LNCaP clone FGC (cell line): ENCODE measurements around the gene RNU6-9.
"Not testable (repeated sequence)": the region's sequence is repeated elsewhere in the genome, so short reads cannot be mapped to it uniquely, and the experiment has no call there.

ENCODE experiments used
- DNase-seq: peaks from one replicate; pipeline ENCODE4 v3.0.0-alpha.2; 2011; ENCODE audit warnings: low read depth
- H3K4me3 ChIP-seq: 2 replicates; pipeline ENCODE4 v1.5.1; 2011; ENCODE audit warnings: mild to moderate bottlenecking, low read depth, low read length, control low read depth
- TF ChIP-seq, protein P1 (sequence below): IDR thresholded peaks from 2 replicates; pipeline ENCODE4 v1.5.1; 2012; ENCODE audit warnings: mild to moderate bottlenecking; ENCODE audit not compliant: control insufficient read depth, insufficient read depth; ENCODE audit errors: extremely low read depth

Gene RNU6-9

DNA sequence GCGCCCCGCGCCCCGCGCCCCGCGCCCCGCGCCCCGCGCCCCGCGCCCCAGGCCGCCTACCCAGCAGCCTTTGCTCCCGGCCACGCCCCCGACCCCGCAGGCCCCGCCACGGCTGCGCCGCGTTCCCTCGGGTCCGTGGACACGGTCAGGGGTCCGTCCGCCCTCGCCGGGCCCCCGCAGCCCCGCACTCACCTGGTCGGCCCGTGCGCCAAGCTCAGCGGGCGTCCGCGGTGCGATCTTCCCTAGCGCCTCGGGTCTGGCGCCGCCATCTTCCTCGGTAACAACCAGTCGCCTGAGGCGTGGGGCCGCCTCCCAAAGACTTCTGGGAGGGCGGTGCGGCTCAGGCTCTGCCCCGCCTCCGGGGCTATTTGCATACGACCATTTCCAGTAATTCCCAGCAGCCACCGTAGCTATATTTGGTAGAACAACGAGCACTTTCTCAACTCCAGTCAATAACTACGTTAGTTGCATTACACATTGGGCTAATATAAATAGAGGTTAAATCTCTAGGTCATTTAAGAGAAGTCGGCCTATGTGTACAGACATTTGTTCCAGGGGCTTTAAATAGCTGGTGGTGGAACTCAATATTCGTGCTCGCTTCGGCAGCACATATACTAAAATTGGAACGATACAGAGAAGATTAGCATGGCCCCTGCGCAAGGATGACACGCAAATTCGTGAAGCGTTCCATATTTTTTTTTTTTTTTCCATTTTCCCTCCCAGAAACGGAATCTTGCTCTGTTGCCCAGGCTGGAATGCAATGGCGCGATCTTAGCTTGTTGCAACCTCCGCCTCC is at the start of gene RNU6-9, which contains the start of gene MED16:
TSS of gene RNU6-9 (plus strand) at position 591 of the 796 bp plus-strand sequence.
TSS of gene MED16 (minus strand) at position 294 of the 796 bp plus-strand sequence. CDS start 2,056 bp downstream, outside the sequence.
- H3K4me3 ChIP-seq, result peak within 1 kb of the TSS; percentile 88
- TF ChIP-seq, protein P1, sequence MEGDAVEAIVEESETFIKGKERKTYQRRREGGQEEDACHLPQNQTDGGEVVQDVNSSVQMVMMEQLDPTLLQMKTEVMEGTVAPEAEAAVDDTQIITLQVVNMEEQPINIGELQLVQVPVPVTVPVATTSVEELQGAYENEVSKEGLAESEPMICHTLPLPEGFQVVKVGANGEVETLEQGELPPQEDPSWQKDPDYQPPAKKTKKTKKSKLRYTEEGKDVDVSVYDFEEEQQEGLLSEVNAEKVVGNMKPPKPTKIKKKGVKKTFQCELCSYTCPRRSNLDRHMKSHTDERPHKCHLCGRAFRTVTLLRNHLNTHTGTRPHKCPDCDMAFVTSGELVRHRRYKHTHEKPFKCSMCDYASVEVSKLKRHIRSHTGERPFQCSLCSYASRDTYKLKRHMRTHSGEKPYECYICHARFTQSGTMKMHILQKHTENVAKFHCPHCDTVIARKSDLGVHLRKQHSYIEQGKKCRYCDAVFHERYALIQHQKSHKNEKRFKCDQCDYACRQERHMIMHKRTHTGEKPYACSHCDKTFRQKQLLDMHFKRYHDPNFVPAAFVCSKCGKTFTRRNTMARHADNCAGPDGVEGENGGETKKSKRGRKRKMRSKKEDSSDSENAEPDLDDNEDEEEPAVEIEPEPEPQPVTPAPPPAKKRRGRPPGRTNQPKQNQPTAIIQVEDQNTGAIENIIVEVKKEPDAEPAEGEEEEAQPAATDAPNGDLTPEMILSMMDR, result no peak
- DNase-seq, result peak; percentile 75

DNA sequence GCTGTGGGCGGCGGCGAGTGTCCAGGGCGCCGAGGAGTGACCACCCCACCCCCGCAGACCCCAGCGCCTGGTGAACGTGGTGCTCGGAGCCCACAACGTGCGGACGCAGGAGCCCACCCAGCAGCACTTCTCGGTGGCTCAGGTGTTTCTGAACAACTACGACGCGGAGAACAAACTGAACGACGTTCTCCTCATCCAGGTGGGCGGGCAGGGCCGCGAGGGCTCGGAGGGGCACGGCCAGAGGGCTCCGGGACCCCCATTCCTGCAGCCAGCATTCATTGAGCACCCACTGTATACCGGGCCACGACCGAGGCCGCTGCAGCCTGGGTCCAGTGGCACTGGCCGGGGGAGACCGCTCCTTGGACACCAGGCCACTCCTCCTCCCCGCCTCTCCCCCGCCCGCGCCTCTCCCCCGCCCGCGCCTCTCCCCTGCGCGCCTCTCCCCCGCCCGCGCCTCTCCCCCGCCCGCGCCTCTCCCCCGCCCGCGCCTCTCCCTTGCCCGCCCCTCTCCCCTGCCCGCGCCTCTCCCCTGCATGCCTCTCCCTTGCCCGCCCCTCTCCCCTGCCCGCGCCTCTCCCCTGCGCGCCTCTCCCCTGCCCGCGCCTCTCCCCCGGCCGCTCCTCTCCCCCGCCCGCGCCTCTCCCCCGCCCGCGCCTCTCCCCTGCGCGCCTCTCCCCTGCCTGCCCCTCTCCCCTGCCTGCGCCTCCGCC is 49.3 kb upstream of the RNU6-9 start:
- 0 out of 2 replicates have a peak overlapping the region, but pooled peaks have one; percentile 18 for H3K4me3 ChIP-seq
- TF ChIP-seq, protein P1, result no peak
- DNase-seq, result no peak

DNA sequence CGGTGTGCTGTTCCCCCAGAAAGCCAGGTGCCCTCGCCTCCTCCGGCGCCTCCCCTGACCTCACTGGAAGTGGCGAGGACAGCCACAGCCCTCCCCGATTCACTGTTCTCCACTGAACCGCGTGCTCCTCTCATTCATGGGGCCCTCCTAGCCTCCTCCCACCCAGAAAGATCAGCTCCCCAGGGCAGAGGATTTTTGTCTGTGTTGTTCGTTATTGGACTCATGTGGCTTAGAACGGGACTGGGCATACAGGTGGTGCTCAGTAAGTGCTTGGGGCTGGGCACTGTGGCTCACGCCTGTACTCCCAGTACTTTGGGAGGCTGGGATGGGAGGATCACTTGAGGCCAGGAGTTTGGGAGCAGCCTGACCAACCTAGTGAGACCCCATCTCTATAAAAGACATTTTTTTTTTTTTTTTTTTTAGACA is 48.7 kb upstream of the RNU6-9 start:
- H3K4me3 ChIP-seq, result no peak overlapping the region
- no peak for DNase-seq

GRCh38 chr19:845707-846521 is 47.4 kb upstream of the RNU6-9 start:
- no peak for DNase-seq
- TF ChIP-seq, protein P1, result no peak
- no peak overlapping the region for H3K4me3 ChIP-seq

More for the DNA sequence above, 48.7 kb upstream of the RNU6-9 start:
- TF ChIP-seq, protein P1, result no peak

GRCh38 chr19:848386-848921 is 44.8 kb upstream of the RNU6-9 start:
- TF ChIP-seq, protein P1, result no peak

DNA sequence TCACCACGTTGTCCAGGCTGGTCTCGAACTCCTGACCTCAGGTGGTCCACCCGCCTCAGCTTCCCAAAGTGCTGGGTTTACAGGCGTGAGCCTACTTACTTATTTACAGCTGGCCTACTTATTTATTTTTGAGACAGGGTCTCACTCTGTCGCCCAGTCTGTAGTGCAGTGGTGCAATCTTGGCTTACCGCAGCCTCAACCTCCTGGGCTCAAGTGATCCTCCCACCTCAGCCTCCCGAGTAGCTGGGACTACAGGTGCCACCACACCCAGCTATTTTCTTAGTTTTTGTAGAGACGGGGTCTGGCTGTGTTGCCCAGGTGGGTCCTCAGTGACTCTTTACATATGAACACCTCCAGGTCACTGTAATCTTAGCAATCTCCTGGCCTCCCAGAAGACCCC is 44.1 kb upstream of the RNU6-9 start:
- not testable (repeated sequence) for DNase-seq, H3K4me3 ChIP-seq

More at GRCh38 chr19:848386-848921, 44.8 kb upstream of the RNU6-9 start:
- DNase-seq, result no peak
- no peak overlapping the region for H3K4me3 ChIP-seq
